Mesenteric fat pad (tissue), 1 donor: Measurements from ENCODE around the gene PARVB. TPM values are rescaled to one million over a fixed set of nuclear protein-coding genes. Genes with fewer than 3 reads are reported as not detected.

ENCODE experiments used
- DNase-seq: peaks from one replicate; pipeline ENCODE4 v3.0.0-alpha.2; 2020; ENCODE audit warnings: low spot score
- total RNA-seq: library from RNA; stranded (reverse); fragmentation: NEBNext Ultra II Directional; extraction: Animal tissue kit (Norgen Biotek cat#: 25700); gene quantifications from one replicate; pipeline ENCODE4 v1.2.1, GENCODE V29; 2021
- donor health status: DM: yes; HTN: yes; CAD: no.

Gene PARVB
- total RNA-seq, 1 donor from 2014 or later, result 76.2 TPM

DNA sequence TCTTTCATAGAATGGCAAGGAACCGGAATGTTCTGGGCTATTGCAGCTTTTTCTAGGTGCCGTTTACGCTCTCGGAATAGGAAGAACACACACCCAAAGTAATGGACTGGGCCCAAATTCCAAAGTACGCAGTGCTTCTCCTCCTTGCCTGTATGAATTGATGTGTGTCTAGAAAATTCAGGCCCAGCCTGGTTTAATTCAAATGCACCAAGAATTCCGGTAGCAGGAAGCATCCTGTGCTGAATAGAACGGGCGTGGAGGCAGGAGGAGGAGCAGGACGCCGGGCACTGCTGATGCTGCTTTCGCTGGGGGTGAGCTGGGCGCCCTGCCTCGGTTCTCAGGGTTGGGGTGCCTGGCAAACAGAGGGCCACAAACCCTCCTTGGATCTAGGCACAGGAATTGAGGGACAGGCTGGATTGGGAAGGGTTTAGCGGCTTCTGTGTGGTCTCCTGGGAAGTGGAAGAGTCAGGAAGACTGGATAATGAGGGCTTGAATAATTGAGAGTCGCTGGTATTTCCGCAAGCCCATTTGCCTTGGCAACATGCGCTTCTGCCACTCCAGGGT, 2.0 kb downstream of the PARVB start:
- no peak for DNase-seq

DNA sequence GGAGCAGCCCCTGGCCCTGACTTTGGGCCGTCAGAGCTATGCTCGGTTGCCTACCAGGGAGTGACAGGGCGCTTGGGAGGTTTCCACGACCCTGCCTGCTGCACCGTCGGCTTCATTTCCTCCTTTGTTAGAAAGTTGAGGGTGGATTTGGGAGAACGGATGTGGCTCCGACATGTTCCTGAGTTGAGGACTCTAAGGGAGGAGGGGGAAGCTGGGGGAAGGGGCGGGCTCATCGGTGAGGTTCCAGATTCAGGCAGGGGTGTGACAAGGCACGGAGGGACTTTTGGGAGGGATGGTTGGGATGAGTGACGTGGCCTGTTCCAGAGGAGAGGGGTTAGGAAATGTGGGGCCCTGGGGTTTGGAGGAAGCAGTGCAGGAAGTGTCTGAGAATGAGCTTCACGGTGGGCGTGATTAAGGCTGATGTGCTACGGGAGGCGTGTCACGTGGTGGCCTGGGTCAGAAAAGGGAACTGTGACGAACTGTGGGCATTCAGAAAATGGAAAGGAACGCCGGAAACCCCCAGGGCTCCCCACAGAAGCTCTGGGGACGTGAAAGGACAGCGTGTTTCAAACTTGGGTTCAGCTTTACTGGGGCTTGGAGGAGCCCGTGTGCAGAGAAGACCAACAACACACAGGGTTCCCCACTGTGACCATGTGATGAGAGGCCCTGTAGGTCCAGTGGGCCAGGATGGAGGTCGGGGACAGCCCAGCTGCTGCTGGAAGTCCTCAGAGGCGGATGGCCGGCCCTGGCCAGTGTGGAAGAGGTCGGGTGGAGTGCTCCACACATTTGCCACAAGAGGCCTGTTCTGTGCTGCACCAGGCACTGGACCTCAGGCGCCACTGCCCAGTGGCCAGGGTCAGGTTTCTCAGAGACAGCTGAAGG, 2.8 kb downstream of the PARVB start:
- no peak for DNase-seq

DNA sequence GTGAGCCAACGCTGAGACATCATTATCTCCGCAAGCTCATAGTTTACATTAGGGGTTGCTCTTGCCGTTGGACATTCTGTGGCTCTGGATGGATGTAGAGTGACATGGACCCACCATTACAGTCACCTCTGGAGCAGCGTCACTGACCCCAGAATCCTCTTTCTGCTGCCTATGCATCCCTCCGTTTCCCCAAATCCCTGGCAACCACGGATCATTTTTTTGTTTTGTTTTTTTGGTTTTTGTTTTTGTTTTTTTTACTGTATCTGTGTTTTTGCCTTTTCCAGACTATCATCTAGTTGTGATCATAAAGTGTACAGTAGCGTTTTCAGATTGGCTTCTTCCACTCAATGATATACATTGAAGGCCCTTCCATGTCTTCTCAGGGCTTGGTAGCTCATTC, 4.0 kb downstream of the PARVB start:
- DNase-seq, result no peak

DNA sequence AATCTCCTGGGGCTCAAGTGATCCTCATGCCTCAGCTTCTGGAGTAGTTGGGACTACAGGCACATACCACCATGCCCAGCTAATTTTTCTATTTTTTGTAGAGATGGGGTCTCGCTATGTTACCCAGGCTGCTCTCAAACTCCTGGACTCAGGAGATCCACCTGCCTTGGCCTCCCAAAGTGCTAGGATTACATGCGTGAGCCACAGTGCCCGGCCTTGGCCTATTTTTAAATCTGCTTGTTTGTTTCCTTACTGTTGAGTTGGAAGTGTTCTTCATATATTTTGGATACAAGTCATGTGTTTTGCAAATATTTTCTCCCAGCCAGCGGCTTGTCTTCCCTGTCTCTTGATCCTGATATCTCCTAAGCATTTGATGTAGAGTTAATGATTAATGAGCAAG, 5.0 kb downstream of the PARVB start:
- DNase-seq, result no peak

DNA sequence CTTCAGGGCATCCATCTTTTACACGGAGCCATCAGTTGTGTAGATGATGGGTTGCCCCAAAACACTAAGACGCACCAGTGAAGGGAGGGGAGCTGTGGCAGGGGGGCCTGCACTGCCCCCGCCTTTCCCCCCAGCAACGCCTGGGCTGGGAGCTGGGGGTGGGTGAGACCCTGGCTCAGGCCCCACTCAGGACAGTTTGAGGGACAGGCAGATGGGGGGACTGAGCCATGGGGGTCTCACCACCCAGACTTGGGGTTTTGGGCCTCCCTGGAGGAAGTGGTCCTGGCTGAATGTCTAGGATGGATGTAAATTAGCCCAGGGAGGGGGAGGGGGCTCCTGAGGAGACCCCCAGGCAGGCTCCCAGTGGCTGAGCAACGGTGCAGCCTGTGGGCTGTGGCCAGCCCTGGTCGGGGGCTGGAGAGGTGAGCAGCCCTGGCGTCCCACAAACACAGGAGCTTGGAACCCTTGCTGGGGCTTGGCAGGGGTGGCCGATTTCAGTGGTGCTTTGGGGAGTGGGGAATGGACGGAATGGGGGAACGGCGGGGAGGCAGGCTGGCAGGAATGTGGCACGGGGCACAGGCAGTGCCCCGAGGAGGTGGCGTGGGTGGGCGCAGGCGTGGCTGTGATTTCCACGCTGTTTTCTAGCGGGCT, 6.1 kb downstream of the PARVB start:
- no peak for DNase-seq

DNA sequence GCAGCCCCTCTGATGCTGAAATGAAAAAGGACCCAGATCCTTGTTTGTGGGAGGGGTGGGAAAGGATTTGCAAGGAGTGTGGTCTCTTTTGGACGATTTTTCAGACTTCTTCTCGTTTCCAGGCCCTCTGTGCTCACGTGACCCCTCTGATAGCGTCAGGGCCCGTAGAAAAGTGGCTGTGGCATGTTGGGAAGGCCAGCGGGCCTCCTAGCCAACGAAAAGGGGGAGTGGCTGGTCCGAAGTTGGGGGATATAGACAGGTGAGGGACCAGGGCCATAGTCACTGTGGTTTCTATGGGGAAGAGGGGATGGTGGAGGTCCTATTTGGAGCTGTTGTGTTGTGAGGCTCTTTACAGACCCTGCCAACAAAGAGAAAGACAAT, 6.6 kb downstream of the PARVB start:
- no peak for DNase-seq

DNA sequence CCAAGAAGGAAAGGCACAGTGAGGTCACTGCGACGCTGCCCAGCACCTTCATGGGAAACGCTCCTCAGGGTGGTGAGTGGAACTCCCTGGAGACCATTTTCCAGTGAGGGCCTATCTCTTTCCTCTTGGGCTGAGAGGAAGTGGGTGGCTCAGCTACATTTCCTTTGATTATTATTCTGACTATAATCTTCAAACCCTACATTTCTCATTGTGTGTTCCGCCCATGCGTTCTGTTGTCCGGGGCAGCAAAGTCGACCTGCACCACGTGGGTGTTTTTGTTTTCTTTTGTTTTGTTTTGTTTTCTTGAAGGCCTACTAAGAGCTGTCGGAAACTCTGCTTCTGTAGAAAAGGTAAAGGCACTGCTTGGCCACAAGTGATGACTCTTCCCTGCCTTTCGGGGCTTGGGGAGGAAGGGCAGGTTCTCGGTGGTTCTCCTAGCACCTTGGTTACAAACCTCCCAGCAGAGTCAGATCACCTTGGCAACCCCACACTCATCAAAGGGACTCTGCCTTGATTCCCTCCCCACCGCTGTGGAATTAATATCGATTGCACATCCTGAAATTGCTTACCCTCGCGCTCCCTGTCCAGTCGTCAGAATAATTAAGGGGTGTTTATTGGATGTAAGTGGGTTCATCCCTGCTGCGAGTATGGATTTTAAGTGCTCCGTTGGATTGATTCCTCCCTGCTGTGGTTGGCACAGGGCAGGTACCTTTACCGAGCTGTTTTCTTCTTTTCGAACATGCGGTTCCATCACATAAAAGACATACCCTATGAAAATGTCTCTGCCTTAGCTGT, 7.3 kb downstream of the PARVB start:
- DNase-seq, result no peak

DNA sequence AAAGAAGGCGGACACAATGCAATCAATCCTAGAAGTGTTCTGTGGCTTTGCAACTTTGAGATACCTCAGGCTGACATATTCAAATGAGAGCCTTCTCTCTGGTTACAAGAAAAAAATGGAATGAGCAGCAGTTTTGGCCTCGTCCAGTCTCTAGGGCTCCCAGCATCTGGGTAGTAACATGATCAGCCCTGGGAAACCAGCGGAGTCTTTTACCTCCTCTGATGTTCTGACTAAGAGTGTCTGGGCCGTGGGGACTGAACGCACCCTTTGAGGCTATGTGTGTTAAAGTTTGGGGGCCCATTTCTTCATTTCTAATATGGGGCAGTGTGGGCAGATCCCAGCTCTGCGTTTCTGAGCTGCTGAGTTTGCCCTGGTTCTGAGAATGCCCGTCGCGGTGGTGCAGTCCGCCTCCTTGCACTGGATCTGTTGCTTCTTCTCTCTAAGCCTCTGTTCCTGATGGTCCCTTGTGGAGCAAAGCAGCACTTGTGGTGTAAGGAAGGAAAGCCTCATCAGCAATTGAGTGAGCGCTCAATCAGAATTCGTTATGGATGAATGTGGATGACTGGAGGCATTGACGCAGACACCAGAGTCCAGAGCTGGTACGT, 8.1 kb downstream of the PARVB start:
- no peak for DNase-seq

DNA sequence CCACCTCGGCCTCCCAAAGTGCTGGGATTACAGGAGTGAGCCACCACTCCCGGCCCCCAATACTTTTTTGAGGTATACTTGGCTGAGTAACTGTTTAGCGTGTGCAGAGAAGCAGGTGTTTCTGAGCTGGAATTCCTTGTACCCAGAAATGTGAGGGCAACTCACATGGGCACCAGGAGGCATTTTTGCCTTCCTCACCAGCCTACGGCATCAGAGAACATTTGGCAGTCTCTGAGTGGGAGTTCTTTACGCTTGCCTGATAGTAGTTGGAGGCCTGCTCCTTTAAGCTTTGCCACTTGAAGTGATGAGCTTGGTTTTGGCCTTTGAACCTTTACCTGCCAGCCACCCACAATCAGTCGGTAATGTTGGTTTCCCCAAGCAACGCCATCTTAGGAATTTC, 9.2 kb downstream of the PARVB start:
- no peak for DNase-seq

DNA sequence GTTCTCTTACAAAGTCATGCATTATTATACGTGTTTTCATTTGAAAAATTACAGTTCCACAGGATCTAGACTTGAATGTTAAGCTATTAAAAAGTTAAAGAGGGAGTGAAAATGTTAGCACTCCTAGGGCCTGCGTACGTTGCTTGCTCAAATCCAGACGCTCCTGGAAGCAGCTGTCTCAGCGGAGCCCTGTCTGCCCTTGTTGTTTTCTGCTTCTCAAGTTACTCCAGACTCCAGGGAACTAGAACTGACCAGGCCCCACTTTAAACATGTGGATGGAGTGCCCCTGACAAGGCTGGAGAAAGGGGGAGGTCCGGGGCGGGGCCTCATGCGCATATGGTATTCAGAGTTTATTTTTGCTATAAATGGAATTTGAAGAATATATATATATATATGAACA, 9.6 kb downstream of the PARVB start:
- DNase-seq, result no peak

DNA sequence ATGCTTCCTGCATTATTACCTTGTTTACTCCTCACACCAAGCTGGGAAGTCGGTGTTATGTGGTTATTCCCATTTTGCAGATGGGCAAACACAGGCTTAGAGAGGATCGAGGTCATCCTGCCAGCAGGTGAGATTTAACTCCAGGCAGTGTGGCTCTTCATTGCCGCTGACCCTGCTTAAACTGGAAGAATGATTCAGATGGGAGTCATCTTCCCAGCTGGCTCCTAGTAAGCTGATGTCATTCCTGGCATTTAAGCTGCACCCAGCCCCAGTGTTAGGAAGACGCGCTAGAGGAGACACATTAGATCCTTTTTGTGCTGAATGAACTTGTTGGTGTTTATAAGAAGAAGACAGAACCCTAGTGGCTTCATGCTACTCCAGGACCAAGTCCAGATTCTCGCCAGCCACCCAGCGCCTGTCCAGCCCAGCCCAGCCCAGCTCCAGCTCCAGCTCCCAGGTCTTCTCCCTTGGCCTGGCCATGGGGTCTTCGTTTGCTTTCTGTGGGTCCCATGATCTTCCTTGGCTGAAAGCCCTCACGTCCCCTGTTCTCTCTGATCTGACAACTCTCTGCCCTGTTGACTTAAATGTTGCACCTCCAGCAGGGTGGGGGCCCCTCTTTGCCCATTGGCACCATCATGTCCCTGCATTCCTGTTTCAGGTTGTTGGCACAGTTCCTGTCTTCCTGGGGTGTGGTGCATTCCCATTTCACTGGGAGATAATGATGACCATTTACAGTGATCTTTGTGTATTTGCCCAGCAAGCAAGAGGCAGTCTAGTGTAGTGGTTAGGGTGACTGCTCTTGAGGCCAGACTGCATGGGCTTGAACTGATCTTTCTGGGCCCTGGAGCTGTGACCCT, 13.6 kb downstream of the PARVB start:
- no peak for DNase-seq

DNA sequence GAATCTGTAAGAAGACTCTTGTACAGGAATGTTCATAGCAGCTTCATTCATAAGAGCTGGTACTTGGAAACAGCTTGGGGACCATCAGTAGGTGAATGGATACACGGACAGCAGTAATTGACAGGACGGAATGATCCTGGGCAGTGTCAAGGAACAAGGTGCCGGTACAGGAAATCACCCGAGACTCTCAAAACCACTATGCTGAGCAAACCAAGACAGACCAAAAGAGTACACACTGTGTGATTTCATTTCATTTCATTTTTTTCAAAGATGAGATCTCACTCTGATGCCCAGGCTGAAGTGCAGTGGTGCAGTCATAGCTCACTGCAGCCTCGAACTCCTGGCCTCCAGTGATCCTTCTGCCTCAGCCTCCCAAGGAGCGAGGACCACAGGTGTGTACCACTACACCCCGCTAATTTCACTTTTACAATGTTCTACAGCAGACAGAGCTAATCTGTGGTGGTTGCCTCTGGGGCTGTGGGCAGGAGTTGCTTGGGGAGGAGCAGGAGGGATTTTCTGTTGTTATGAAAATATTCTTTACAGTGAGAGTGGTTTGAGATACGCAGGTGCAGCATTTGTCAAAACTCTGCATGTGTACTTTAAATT, 15.6 kb downstream of the PARVB start:
- DNase-seq, result no peak

DNA sequence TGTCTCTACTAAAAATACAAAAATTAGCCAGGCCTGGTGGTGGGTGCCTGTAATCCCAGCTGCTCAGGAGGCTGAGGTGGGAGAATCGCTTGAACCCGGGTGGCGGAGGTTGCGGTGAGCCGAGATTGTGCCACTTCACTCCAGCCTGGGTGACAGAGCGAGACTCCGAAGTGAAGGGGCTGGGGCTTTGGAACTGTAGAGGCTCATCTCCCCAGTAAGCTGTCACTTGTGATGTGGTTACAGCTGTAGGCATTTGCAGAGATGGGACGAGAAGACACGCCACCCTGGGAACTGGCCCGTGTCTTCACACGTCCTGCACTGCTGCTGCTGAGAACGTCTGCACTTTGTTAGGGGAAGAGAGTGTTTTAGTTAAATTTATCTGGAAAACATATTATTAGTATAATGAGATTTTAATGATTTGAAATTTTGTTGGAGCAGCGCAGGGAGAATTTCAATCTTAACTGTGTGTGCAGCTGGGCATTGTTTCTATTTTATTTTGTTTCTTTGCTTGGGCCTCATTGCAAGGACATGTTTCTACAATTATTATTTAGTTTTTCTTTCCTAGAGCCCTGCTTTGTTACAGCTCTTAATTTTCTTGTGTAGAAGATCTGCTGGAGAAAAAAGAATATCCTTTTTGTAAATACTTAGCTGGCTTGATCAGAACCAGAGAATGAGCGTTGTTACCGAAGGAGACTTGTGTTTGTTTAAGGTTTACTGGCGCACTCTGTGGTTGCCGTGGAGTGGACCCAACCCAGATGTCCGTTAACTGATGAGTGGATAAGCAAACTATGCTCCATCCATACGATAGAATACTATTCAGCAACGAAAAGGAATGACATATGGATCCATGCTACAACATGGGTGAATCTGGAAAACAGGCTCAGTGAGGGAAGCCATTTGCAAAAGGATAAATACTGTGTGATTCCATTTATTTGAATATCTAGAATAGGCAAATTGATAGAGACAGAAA, 18.4 kb downstream of the PARVB start:
- no peak for DNase-seq

DNA sequence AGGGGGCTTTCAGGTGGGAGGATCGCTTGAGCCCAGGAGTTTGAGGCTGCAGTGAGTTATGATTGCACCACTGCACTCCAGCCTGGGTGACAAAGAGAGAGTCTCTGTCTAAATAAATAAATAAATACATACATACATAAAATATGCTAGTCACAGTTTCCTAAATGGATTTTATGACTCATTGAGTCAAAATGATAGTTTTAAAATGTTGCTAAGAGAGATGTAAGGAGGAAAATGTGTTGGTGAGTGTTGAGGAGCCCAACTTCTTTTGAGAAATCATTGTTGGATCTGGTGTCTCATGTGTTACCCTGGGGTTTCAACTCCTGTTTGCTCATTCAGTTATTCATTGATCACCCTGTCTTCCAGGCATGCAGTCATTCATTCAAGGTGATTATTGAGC, 21.0 kb downstream of the PARVB start:
- no peak for DNase-seq

DNA sequence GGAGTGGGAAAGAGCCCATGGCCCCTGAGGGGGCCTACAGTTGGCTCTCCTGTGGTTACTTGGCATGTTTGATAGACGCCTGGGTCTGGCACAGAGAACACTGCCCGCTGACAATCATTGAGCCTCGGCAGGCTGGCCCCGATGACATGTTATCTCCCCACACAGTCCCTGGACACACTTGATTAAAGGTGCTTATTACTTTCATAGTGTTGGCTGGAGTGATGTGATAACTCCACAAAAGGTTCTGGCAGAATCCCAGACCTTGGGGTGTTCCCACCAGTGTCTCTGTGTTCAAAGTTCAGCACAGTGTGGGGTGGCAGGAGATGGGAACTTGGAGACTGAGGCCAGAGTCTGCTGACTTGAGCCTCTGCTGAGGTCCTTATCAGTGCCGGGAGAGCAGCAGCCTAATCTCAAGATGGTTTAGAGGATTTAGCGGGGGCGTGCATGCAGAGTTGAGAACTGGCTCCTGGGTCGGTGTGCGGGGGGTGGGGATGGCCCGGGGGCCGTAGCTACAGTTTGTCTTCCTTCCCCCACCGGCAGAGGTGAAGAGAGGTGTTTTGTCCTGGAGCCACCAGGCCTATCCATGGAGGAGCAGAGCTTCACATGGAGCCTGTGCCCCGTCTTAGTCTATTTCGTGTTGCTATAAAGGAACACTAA, 22.5 kb downstream of the PARVB start:
- no peak for DNase-seq

DNA sequence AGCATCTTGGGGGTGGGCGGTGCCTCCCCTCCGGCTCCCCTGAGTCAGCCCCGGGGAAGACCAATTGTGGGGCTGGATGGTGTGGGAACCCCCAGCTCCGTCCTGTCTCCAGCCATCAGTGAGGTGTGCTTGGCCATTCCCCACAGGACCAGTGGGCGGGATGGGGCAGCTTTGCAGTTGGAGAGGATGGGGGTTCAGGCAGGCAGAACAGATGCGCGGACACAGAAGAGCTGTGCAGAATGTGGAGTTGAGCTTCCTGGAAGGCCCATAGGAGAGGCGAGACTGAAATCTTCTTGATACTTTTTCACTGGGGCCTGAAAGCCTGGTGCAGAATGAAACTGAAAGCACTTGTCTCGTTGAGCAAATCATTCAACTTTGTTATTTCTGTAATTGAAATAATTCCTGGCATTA, 23.8 kb downstream of the PARVB start:
- no peak for DNase-seq

DNA sequence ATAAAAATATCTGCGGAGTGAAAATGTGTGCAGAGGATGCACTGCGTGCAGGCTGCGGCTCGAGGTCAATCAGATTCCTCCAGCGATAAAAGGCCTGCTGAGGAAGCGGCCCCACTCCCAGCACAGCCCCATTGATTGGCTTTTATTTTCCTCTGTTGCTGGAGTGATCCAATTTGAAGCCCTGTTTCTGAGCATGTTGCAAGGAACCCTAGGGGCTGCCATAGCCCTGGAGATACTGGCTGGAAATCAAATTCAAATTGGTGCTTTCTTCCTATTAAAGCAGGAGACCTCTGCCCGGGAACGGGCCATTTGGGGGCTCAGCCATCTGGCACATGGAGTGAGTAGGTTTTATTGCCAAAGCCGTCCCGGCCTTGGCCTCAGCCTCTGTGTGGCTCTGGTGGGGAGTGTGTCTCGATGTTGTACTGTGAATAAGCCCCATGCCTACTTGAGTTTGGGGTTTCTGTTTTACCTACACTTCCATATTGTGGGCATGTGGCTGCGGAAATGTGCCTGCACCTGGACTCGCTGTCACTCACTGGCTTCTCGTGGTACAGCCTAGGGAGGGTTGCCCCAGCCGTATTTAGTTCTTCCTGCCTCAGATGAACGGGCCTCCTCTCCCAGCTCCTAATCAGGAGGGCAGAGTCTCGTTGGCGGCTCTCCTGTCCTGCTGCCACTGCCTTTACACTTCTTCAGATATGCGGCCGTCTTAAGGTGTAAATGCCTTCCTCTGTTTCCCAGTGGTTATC, 25.6 kb downstream of the PARVB start:
- no peak for DNase-seq
